GM12878 (cell line): ENCODE measurements around the gene ARFRP1. TPM values are rescaled to one million over a fixed set of nuclear protein-coding genes. Genes with fewer than 3 reads are reported as not detected.
"Not testable (repeated sequence)": the region's sequence is repeated elsewhere in the genome, so short reads cannot be mapped to it uniquely, and the experiment has no call there.

Experiments used
- ATAC-seq: fragments of 200-7000 bp; cut with Tn5 transposase; 3 replicates; pipeline ENCODE4 v1.9.1; 2020; ENCODE audit warnings: mild to moderate bottlenecking, moderate library complexity
- BruUV-seq: library from RNA; stranded (reverse); fragments of 400-500 nt; replicated peaks from 2 replicates; lab custom pipeline; 2021; lab: Mats Ljungman, UMichigan
- CTCF ChIA-PET: fragments of 300-600 bp; sonication (Branson Sonifier 250); formaldehyde crosslinking; extraction: SDS; loops from one replicate; lab custom pipeline; 2021; ENCODE audit warnings: inconsistent platforms; lab: Yijun Ruan, JAX
- POLR2A ChIA-PET: fragments of 350-600 bp; formaldehyde crosslinking; extraction: SDS; loops from one replicate; lab custom pipeline; 2021; ENCODE audit warnings: inconsistent platforms; lab: Charles Lee
- RAD21 ChIA-PET: fragments of 300-600 bp; sonication (Branson Sonifier 250); formaldehyde crosslinking; loops from one replicate; lab custom pipeline; 2023; ENCODE audit warnings: antibody characterized with exemption; ENCODE audit not compliant: unreplicated experiment; lab: Charles Lee
- SMC1A ChIA-PET: fragments of 300-600 bp; sonication (Branson Sonifier 250); formaldehyde crosslinking; loops from one replicate; lab custom pipeline; 2023; ENCODE audit not compliant: unreplicated experiment, uncharacterized antibody; lab: Charles Lee
- DNase-seq: peaks from one replicate; pipeline ENCODE4 v3.0.0-alpha.2; 2011; ENCODE audit warnings: low read depth, low spot score
- FAIRE-seq: peaks from 3 replicates; lab custom pipeline; 2011; peaks lifted over from hg19 to GRCh38; lab: Jason Lieb, UNC
- H2AFZ ChIP-seq: 2 replicates; pipeline ENCODE4 v1.6.0; 2011; ENCODE audit warnings: low read depth, low read length, control low read depth; ENCODE audit not compliant: control insufficient read depth
- H3K27ac ChIP-seq: 2 replicates; pipeline ENCODE4 v1.5.1; 2011; ENCODE audit warnings: control low read depth; ENCODE audit not compliant: control insufficient read depth, insufficient read depth
- H3K27me3 ChIP-seq, 2 experiments: replicated peaks in 1 of 2; 2 replicates each; pipeline versions ENCODE4 v1.6.0 to v1.6.1; 2011; ENCODE audit warnings: low read length in 1 of 2; ENCODE audit not compliant: control insufficient read depth in 2 of 2, insufficient read depth in 2 of 2
- H3K36me3 ChIP-seq, 2 experiments: 2 replicates each; pipeline ENCODE4 v1.5.1; 2011; ENCODE audit warnings: low read length in 1 of 2; ENCODE audit not compliant: control insufficient read depth in 2 of 2, insufficient read depth in 2 of 2
- H3K4me1 ChIP-seq: 2 replicates; pipeline ENCODE4 v1.6.1; 2011; ENCODE audit warnings: mild to moderate bottlenecking, low read length, moderate library complexity, mixed read lengths; ENCODE audit not compliant: control insufficient read depth, insufficient read depth
- H3K4me2 ChIP-seq: 2 replicates; pipeline ENCODE4 v1.6.0; 2011; ENCODE audit warnings: control low read depth; ENCODE audit not compliant: control insufficient read depth, insufficient read depth
- H3K4me3 ChIP-seq: fragments of 200-600 bp; sonication (generic); 2 replicates; pipeline ENCODE4 v1.5.1; 2016
- H3K79me2 ChIP-seq: 2 replicates; pipeline ENCODE4 v1.6.0; 2011; ENCODE audit warnings: low read length; ENCODE audit not compliant: control insufficient read depth, insufficient read depth
- H3K9ac ChIP-seq: 2 replicates; pipeline ENCODE4 v1.8.0; 2011; ENCODE audit warnings: low read length, control low read depth, mixed read lengths; ENCODE audit not compliant: control insufficient read depth, insufficient read depth
- H3K9me3 ChIP-seq: replicated peaks from 3 replicates; pipeline ENCODE4 v1.5.1; 2011; ENCODE audit warnings: mild to moderate bottlenecking, low read length; ENCODE audit not compliant: control insufficient read depth, insufficient read depth
- H4K20me1 ChIP-seq: 2 replicates; pipeline ENCODE4 v1.6.0; 2011; ENCODE audit not compliant: control insufficient read depth, insufficient read depth
- CBFB ChIP-seq: IDR thresholded peaks from 2 replicates; pipeline ENCODE4 v1.6.1; 2016; ENCODE audit warnings: antibody characterized with exemption, low read depth
- CREM ChIP-seq: IDR thresholded peaks from 2 replicates; pipeline ENCODE4 v1.6.1; 2014; ENCODE audit warnings: antibody characterized with exemption, low read depth
- MEF2B ChIP-seq: fragments of 450-650 bp; IDR thresholded peaks from 2 replicates; pipeline ENCODE4 v1.6.1; 2018; ENCODE audit warnings: mild to moderate bottlenecking, moderate library complexity; ENCODE audit not compliant: partially characterized antibody, poor library complexity, severe bottlenecking
- PAX8 ChIP-seq: fragments of 450-650 bp; IDR thresholded peaks from 2 replicates; pipeline ENCODE4 v1.6.1; 2017; ENCODE audit warnings: mild to moderate bottlenecking, moderate library complexity
- RBBP5 ChIP-seq: fragments of 200-600 bp; sonication (generic); conservative IDR thresholded peaks from 2 replicates; pipeline ENCODE4 v1.6.1; 2016
- SMAD5 ChIP-seq: IDR thresholded peaks from 2 replicates; pipeline ENCODE4 v1.6.1; 2016; ENCODE audit warnings: antibody characterized with exemption, low read depth
- SMC3 ChIP-seq: IDR thresholded peaks from 2 replicates; pipeline ENCODE4 v1.6.1; 2011; ENCODE audit warnings: low read length, improper control_type of control experiment, borderline replicate concordance
- TCF12 ChIP-seq: IDR thresholded peaks from 2 replicates; pipeline ENCODE4 v1.6.1; 2011; ENCODE audit warnings: low read depth, mild to moderate bottlenecking, low read length
- ZNF274 ChIP-seq: IDR thresholded peaks from one replicate; pipeline ENCODE4 v1.8.0; 2011; ENCODE audit not compliant: insufficient read length, insufficient read depth
- WGBS: methylation state at CpG from one replicate; pipeline ENCODE4 v1.1.6; 2016; ENCODE audit warnings: low lambda C conversion rate; ENCODE audit not compliant: insufficient replicate concordance, insufficient coverage; ENCODE audit errors: missing lambda C conversion rate; 5-methylcytosine and 5-hydroxymethylcytosine counted together
- in situ Hi-C: fragments of 300-500 bp; cut with MboI; formaldehyde crosslinking; loops from 9 replicates; pipeline ENCODE4 v1.14.3; 2018; ENCODE audit warnings: mixed read lengths
- intact Hi-C: fragments of 100-400 bp; cut with micrococcal nuclease; formaldehyde crosslinking; loops from one replicate; pipeline ENCODE4 v1.14.2; 2022; ENCODE audit not compliant: unreplicated experiment
- polyA plus RNA-seq, 11 experiments: library from polyadenylated mRNA; depleted of rRNA in 4 of 11; unstranded in 6 of 11; stranded (reverse) in 5 of 11; fragments of >200 nt; fragmentation: Nextera tagmentation in 4 of 11; fragmentation: Illumina TruSeq in 1 of 11; extraction: Ambion mirVana in 4 of 11; extraction: Trizol in 1 of 11; gene quantifications; 1 replicate in 1 of 11; 2 replicates in 10 of 11; pipeline versions ENCODE4 v1.2.1 to v1.2.3, GENCODE V29; 2011 to 2016; ENCODE audit warnings: inconsistent platforms in 2 of 11, missing spikeins in 2 of 11, low read depth in 1 of 11
- total RNA-seq, 4 experiments: library from RNA; depleted of rRNA in 3 of 4; stranded (reverse); fragments of >200 nt in 3 of 4; fragmentation: Illumina TruSeq in 1 of 4; extraction: Trizol in 1 of 4; gene quantifications; 2 replicates each; pipeline versions ENCODE4 v1.2.1 to v1.2.3, GENCODE V29; 2013 to 2021
- TF ChIP-seq, protein P1 (sequence below): fragments of 450-650 bp; IDR thresholded peaks from 2 replicates; pipeline ENCODE4 v1.6.1; 2017; ENCODE audit warnings: mild to moderate bottlenecking
- TF ChIP-seq, protein P2 (sequence below): fragments of 450-650 bp; IDR thresholded peaks from 2 replicates; pipeline ENCODE4 v1.6.1; 2017; ENCODE audit warnings: mild to moderate bottlenecking, moderate library complexity

ARFRP1 gene
- total and polyA plus RNA-seq, 10 of the 15 experiments (the other 5 are each of a cell fraction or from before 2014, with no cell fraction given): 0.37 to 71.7 (median 34.6) TPM

DNA sequence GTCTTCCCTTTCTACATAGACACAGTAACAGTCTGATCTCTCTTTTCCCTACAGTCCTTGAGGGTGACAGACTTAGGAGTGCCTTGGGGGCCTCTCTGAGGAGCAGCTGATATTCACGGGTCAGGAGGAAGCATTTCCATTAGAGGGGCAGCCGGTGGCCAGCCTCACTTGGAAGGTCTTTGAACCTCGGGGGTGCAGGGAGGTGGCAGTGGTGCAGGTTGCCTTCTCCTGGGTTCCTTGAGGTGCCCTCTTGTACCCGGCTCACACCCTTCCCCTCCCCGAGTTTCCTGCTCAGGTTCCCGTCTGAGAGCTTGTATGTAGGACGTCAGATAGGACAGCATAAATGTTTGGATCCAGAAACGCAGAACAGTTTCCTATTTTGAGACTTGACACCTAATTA is 47.2 kb downstream of the ARFRP1 start:
- 76% methylated on average over 8 of the region's 8 CpGs for WGBS
- intact Hi-C loops: no loop called here
- H3K27ac ChIP-seq: no peak overlapping the region
- H3K27me3 ChIP-seq: no peaks in the 10 kb centered on the region
- no peaks in the 10 kb centered on the region for H3K9me3 ChIP-seq
- DNase-seq (no peak), ATAC-seq (no peak), FAIRE-seq (no peak)
- H3K4me1 ChIP-seq: peaks cover 8% of the 10 kb centered on the region
- H3K4me2 ChIP-seq: no peak overlapping the region
- H3K36me3 ChIP-seq: peaks cover 0 to 8% of the 10 kb centered on the region in 2 experiments; a peak in 2 of 4 replicates
- RAD21 ChIA-PET: no interaction called here
- no peak overlapping the region for H3K9ac ChIP-seq
- SMC1A ChIA-PET: no interaction called here
- no peaks in the 10 kb centered on the region for H4K20me1 ChIP-seq
- BruUV-seq: no TSS peak
- H3K4me3 ChIP-seq: no peak overlapping the region
- POLR2A ChIA-PET: no interaction called here
- H2AFZ ChIP-seq: no peak overlapping the region
- TF ChIP-seq SMC3: no peak
- no peak for TF ChIP-seq TCF12
- no peak for TF ChIP-seq RBBP5
- TF ChIP-seq CREM: no peak
- TF ChIP-seq, protein P1, sequence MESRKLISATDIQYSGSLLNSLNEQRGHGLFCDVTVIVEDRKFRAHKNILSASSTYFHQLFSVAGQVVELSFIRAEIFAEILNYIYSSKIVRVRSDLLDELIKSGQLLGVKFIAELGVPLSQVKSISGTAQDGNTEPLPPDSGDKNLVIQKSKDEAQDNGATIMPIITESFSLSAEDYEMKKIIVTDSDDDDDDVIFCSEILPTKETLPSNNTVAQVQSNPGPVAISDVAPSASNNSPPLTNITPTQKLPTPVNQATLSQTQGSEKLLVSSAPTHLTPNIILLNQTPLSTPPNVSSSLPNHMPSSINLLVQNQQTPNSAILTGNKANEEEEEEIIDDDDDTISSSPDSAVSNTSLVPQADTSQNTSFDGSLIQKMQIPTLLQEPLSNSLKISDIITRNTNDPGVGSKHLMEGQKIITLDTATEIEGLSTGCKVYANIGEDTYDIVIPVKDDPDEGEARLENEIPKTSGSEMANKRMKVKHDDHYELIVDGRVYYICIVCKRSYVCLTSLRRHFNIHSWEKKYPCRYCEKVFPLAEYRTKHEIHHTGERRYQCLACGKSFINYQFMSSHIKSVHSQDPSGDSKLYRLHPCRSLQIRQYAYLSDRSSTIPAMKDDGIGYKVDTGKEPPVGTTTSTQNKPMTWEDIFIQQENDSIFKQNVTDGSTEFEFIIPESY: no peak
- TF ChIP-seq SMAD5: no peak
- no peak for TF ChIP-seq ZNF274
- no peak for TF ChIP-seq MEF2B
- no peak for TF ChIP-seq PAX8
- TF ChIP-seq, protein P2, sequence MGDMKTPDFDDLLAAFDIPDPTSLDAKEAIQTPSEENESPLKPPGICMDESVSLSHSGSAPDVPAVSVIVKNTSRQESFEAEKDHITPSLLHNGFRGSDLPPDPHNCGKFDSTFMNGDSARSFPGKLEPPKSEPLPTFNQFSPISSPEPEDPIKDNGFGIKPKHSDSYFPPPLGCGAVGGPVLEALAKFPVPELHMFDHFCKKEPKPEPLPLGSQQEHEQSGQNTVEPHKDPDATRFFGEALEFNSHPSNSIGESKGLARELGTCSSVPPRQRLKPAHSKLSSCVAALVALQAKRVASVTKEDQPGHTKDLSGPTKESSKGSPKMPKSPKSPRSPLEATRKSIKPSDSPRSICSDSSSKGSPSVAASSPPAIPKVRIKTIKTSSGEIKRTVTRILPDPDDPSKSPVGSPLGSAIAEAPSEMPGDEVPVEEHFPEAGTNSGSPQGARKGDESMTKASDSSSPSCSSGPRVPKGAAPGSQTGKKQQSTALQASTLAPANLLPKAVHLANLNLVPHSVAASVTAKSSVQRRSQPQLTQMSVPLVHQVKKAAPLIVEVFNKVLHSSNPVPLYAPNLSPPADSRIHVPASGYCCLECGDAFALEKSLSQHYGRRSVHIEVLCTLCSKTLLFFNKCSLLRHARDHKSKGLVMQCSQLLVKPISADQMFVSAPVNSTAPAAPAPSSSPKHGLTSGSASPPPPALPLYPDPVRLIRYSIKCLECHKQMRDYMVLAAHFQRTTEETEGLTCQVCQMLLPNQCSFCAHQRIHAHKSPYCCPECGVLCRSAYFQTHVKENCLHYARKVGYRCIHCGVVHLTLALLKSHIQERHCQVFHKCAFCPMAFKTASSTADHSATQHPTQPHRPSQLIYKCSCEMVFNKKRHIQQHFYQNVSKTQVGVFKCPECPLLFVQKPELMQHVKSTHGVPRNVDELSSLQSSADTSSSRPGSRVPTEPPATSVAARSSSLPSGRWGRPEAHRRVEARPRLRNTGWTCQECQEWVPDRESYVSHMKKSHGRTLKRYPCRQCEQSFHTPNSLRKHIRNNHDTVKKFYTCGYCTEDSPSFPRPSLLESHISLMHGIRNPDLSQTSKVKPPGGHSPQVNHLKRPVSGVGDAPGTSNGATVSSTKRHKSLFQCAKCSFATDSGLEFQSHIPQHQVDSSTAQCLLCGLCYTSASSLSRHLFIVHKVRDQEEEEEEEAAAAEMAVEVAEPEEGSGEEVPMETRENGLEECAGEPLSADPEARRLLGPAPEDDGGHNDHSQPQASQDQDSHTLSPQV: no peak
- TF ChIP-seq CBFB: no peak
- CTCF ChIA-PET: no interaction called here
- in situ Hi-C loops: no loop called here
- H3K79me2 ChIP-seq: peaks cover 10% of the 10 kb centered on the region

DNA sequence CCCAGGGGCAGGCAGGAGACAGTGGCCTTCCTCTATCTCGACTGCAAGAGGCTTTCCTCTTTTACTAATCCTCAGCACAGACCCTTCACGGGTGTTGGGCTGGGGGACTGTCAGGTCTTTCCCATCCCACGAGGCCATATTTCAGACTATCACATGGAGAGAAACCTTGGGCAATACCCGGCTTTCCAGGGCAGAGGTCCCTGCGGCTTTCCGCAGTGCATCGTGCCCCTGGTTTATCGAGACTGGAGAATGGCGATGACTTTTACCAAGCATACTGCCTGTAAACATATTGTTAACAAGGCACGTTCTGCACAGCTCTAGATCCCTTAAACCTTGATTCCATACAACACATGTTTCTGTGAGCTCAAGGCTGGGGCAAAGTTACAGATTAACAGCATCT is 47.6 kb downstream of the ARFRP1 start:
- FAIRE-seq, H4K20me1 ChIP-seq, H2AFZ ChIP-seq, H3K4me3 ChIP-seq, SMC1A ChIA-PET, H3K36me3 ChIP-seq, H3K79me2 ChIP-seq, ATAC-seq, DNase-seq, H3K27ac ChIP-seq, POLR2A ChIA-PET, in situ Hi-C loops, H3K4me2 ChIP-seq, H3K4me1 ChIP-seq, RAD21 ChIA-PET, H3K9ac ChIP-seq, intact Hi-C loops, H3K27me3 ChIP-seq, CTCF ChIA-PET, BruUV-seq, H3K9me3 ChIP-seq: not testable (repeated sequence)
- 80% methylated on average over 10 of the region's 10 CpGs for WGBS
